Dendritic cell treated with granulocyte-macrophage colony-stimulating factor and Interleukin-4, amounts not matched to agents 40 ng/mL and 50 ng/mL, for 4 days (primary cell): ENCODE results near the gene BBLN.
"Not testable (repeated sequence)": the region's sequence is repeated elsewhere in the genome, so short reads cannot be mapped to it uniquely, and the experiment has no call there.

ENCODE experiments used
- H3K27ac Mint-ChIP-seq: one replicate; pipeline ENCODE4 v1.8.0; 2022; ENCODE audit warnings: mild to moderate bottlenecking, mixed read lengths
- H3K27me3 Mint-ChIP-seq: one replicate; pipeline ENCODE4 v1.8.0; 2022; ENCODE audit warnings: mild to moderate bottlenecking, mixed read lengths
- H3K36me3 Mint-ChIP-seq: one replicate; pipeline ENCODE4 v1.8.0; 2022; ENCODE audit warnings: low read depth, mixed read lengths
- H3K4me1 Mint-ChIP-seq: one replicate; pipeline ENCODE4 v1.8.0; 2022; ENCODE audit warnings: low read depth, mixed read lengths
- H3K4me3 Mint-ChIP-seq: one replicate; pipeline ENCODE4 v1.8.0; 2022; ENCODE audit warnings: mild to moderate bottlenecking, moderate library complexity, mixed read lengths
- H3K9me3 Mint-ChIP-seq: one replicate; pipeline ENCODE4 v1.8.0; 2022; ENCODE audit warnings: mixed read lengths
- intact Hi-C: fragments of 100-400 bp; cut with micrococcal nuclease; formaldehyde crosslinking; loops from one replicate; pipeline ENCODE4 v1.15.0; 2022

The BBLN gene

GRCh38 chr9:128159784-128160602 lies at the start of gene BBLN:
TSS of gene BBLN (plus strand) at chr9:128160265. CDS start at chr9:128160408, 143 bp downstream.
- peak within 1 kb of the TSS; percentile 82 for H3K4me3 Mint-ChIP-seq
- H3K27ac Mint-ChIP-seq: peak within 1 kb of the TSS; percentile 78
- no peaks in the 10 kb centered on the region for H3K27me3 Mint-ChIP-seq
- peaks cover 32% of the 10 kb centered on the region for H3K36me3 Mint-ChIP-seq
- intact Hi-C loops: no loop called here
- peaks cover 34% of the 10 kb centered on the region for H3K4me1 Mint-ChIP-seq
- H3K9me3 Mint-ChIP-seq: no peaks in the 10 kb centered on the region

DNA sequence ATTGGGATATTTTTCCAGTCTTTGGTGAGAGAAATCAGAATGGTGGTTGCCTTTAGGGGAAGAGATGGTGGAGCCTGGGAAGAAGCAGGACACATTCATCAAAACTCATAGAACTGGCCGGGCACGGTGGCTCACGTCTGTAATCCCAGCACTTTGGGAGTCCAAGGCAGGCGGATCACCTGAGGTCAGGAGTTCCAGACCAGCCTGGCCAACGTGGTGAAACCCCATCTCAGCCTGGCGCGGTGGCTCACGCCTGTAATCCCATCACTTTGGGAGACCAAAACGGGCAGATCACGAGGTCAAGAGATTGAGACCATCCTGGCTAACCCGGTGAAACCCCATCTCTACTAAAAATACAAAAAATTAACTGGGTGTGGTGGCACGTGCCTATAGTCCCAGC lies 48.3 kb upstream of the BBLN start:
- intact Hi-C loops, H3K27me3 Mint-ChIP-seq, H3K27ac Mint-ChIP-seq, H3K4me3 Mint-ChIP-seq, H3K9me3 Mint-ChIP-seq: not testable (repeated sequence)
- Mint-ChIP-seq H3K36me3 (peaks cover 77% of the 10 kb centered on the region), H3K4me1 (peaks cover 36% of the 10 kb centered on the region)

DNA sequence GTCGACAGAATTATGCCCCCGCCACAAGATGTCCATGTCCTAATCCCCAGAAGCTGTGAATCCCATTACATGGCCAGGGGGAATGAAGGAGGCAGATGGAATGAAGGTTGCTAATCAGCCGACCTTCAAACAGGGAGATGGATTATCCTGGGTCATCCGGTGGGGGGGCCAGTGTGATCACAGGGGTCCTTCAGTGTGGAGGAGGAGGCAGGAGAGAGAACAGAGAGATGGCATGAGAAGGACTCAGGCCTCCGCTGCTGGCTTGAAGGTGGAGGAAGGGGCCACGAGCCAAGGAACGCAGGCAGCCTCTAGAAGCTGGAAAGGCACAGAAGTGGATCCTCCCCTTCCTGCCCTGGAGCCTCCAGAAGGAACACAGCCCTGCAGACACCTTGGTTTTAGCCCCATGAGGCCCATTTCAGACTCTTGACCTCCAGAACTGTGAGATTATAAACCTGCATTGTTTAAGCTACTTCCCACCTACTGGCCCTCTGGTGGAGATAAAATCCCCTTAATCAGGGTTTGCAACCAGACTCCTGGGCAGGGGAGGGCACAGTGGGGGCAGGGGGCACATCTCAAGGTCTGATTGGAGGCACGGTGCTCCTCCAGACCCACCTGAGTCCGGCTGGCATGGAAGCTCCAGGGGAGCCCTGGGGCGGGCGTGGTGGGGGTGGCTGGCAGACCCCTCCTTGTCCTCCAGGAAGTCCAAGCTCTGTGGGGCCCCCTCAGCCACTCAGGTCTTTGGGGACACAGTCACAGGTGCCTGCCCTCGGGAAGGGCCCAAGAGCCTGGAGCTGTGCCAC lies 46.3 kb upstream of the BBLN start:
- Mint-ChIP-seq H3K4me1 (peaks cover 45% of the 10 kb centered on the region), H3K27me3 (peaks cover 6% of the 10 kb centered on the region), H3K4me3 (no peak overlapping the region), H3K36me3 (peaks cover 57% of the 10 kb centered on the region), H3K9me3 (no peaks in the 10 kb centered on the region), H3K27ac (no peak overlapping the region)
- intact Hi-C loops: no loop called here

GRCh38 chr9:128114326-128115186 lies 45.5 kb upstream of the BBLN start:
- peak overlapping the region; percentile 30 for H3K27ac Mint-ChIP-seq
- intact Hi-C loops: no loop called here

DNA sequence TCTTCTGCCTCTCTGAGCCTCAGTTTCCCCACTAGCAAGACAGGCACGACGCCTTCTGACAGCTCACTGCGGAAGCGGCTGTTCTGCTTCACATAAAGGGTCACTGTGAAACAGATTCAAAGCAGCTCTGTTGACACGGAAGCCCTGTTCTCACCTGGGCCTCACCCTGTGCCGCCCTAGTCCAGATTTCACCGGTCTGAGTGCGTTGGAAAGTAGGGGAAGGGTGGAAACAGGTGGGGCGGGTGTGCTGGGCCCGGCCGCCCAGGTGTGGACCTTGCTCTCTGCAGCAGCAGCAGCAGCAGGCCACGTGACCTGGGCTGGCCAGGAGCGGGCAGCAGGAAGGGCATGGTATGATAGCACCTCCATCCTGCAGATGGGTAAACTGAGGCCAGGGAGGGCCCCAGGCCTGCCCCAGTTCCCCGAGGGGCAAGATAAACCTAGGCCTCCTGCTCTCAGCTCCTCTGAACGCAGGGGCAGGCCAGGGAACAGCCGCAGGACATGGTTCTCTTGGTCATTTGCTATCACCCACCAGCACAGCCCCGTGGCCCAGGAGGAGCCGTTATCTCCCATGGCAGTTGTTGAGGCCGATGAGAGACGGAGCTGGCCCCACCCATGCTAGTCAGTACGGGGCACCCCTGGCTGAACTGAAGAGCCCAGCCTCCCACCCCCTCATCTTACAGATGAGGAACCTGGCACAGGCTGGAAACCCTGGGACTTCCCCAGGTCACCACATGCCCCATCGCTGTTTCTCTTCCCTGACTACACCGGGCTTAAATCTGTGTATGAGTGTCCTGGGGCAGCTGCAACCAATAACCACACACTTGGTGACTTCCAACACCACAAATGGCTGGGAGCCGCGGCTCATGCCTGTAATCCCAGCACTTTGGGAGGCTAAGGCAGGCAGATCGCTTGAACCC lies 44.6 kb upstream of the BBLN start:
- H3K36me3 Mint-ChIP-seq: peaks cover 49% of the 10 kb centered on the region
- H3K27me3 Mint-ChIP-seq: peaks cover 6% of the 10 kb centered on the region
- no peaks in the 10 kb centered on the region for H3K9me3 Mint-ChIP-seq
- peaks cover 40% of the 10 kb centered on the region for H3K4me1 Mint-ChIP-seq
- H3K27ac Mint-ChIP-seq: peak overlapping the region; percentile 74
- intact Hi-C loops: loop anchor here (2.0 kb wide), 1 partner anchor 173 kb away; no protein-coding TSS in a partner anchor
- no peak overlapping the region for H3K4me3 Mint-ChIP-seq

More at GRCh38 chr9:128114326-128115186, 45.5 kb upstream of the BBLN start:
- H3K27me3 Mint-ChIP-seq: peaks cover 6% of the 10 kb centered on the region
- H3K4me1 Mint-ChIP-seq: peaks cover 43% of the 10 kb centered on the region
- no peaks in the 10 kb centered on the region for H3K9me3 Mint-ChIP-seq
- no peak overlapping the region for H3K4me3 Mint-ChIP-seq
- peaks cover 48% of the 10 kb centered on the region for H3K36me3 Mint-ChIP-seq

DNA sequence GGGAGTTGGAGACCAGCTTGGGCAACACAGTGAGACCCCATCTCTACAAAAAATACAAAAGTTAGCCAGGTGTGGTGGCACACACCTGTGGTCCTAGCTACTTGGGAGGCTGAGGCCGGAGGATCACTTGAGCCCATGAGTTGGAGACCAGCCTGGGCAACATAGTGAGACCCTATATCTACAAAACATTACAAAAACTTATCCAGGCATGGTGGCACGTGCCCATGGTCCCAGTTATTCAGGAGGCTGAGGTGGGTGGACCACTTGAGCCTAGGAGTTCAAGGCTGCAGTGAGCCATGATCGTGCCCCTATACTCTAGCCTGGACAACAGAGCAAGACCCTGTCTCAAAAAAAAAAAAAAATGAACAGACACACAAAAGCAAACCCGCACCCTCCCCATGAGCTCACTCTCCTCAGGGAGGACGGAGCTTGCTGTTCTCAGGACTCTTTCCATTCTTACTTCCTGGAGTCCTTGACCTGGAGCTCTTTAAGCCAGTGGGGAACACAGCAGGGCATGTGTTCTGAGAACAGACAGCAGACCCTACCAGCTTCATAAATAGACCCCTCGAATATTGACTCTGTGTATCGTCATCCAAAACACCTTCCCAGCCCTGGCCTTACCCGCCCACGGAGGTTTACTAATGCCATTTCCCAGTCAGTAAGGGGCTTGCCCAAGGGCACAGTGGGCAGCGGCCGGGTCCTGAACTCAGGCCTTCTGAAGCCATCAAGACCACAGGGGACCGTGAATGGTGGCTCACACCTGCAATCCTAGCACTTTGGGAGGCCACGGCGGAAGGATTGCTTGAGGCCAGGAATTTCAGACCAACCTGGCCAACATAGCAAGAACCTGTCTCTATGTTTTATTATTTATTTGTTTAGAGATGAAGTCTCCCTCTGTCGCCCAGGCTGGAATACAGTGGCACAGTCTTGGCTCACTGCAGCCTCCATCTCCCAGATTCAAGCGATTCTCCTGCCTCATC lies 43.7 kb upstream of the BBLN start:
- Mint-ChIP-seq H3K27ac (peak overlapping the region; percentile 74), H3K27me3 (peaks cover 6% of the 10 kb centered on the region), H3K4me3 (no peak overlapping the region), H3K36me3 (peaks cover 52% of the 10 kb centered on the region), H3K4me1 (peaks cover 40% of the 10 kb centered on the region), H3K9me3 (no peaks in the 10 kb centered on the region)
- intact Hi-C loops: loop anchor here (2.0 kb wide), 1 partner anchor 174 kb away; no protein-coding TSS in a partner anchor

DNA sequence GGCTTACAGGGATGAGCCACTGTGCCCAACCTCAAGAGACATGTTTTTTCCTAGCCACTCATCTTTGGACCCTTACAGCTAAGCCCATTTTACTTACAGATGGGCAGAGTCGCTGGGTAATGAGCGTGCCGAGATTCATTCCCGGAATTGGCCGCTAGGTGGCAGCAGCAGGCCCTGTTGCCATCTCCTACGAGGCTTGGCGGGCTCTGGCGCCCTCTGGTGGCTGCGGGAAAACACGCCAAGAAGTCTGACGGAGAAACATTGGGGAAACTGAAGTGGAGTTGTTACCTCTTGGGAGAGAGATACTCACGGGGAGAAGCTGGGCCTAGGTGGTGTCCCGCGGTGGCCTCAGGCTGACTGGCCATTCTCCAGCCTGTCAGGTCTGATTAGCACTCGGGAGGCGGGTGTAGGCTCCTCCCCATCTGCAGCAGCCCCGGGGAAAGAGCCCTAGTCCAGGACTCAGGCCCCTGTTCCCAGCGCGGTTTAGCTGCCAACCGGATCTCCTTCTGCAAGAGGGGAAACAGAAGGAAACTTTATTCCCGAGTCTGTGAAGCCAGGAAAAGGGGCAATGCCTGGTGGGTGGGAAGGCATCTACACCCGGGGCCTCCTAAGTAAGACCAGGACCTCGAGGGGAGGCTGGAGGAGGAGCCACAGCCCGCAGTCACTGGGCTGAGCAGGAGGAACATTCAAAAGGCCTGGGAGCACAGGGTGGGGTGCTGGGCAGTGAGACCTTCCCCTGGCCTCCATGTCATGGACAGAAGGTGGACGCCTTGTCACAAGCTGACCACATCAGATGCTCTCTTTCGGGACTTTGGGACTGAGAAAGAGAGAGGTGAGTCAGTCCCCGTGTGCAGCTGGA lies 42.2 kb upstream of the BBLN start:
- H3K4me1 Mint-ChIP-seq: peaks cover 40% of the 10 kb centered on the region
- H3K27me3 Mint-ChIP-seq: peaks cover 6% of the 10 kb centered on the region
- peaks cover 56% of the 10 kb centered on the region for H3K36me3 Mint-ChIP-seq
- intact Hi-C loops: loop anchor here (2.0 kb wide), 1 partner anchor 175 kb away; no protein-coding TSS in a partner anchor
- peak overlapping the region; percentile 27 for H3K27ac Mint-ChIP-seq
- H3K9me3 Mint-ChIP-seq: no peaks in the 10 kb centered on the region
- no peak overlapping the region for H3K4me3 Mint-ChIP-seq

DNA sequence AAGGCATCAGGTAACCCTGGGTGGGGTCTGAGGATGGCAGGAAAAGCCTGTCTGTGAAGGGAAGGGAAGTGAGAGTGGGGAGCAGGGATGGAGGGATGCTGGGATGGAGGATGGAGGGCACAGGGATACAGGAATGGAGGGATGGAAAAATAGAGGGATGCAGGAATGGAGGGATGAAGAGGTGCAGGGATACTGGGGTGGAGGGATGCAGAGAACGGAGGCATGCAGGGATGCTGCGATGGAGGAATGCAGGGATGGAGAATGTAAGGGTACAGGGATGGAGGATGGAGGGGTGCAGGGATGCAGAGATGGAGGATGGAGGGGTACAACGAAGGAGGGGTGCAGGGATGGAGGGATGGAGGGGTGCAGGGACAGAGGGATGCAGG lies 41.6 kb upstream of the BBLN start:
- peaks cover 6% of the 10 kb centered on the region for H3K27me3 Mint-ChIP-seq
- intact Hi-C loops: no loop called here
- H3K27ac Mint-ChIP-seq: peak overlapping the region; percentile 27
- H3K9me3 Mint-ChIP-seq: no peaks in the 10 kb centered on the region
- peaks cover 56% of the 10 kb centered on the region for H3K36me3 Mint-ChIP-seq
- H3K4me1 Mint-ChIP-seq: peaks cover 40% of the 10 kb centered on the region
- H3K4me3 Mint-ChIP-seq: no peak overlapping the region

- Mint-ChIP-seq H3K4me1 (peaks cover 38% of the 10 kb centered on the region), H3K36me3 (peaks cover 56% of the 10 kb centered on the region), H3K9me3 (no peaks in the 10 kb centered on the region), H3K27ac (no peak overlapping the region), H3K4me3 (no peak overlapping the region), H3K27me3 (peaks cover 6% of the 10 kb centered on the region)
- intact Hi-C loops: no loop called here
Observed at GRCh38 chr9:128118971-128119665, 40.9 kb upstream of the BBLN start.

- Mint-ChIP-seq H3K4me3 (no peak overlapping the region), H3K36me3 (peaks cover 56% of the 10 kb centered on the region), H3K9me3 (no peaks in the 10 kb centered on the region), H3K27ac (no peak overlapping the region), H3K4me1 (peaks cover 34% of the 10 kb centered on the region), H3K27me3 (peaks cover 6% of the 10 kb centered on the region)
- intact Hi-C loops: no loop called here
Observed at GRCh38 chr9:128120061-128120740, 39.9 kb upstream of the BBLN start.
